Measurements from ENCODE around the gene MIEF1. TPM values are rescaled to one million over a fixed set of nuclear protein-coding genes. Genes with fewer than 3 reads are reported as not detected.

The MIEF1 gene
- total and polyA plus RNA-seq, 2 experiments from 2014 or later, result 20.6 to 26.2 TPM

DNA sequence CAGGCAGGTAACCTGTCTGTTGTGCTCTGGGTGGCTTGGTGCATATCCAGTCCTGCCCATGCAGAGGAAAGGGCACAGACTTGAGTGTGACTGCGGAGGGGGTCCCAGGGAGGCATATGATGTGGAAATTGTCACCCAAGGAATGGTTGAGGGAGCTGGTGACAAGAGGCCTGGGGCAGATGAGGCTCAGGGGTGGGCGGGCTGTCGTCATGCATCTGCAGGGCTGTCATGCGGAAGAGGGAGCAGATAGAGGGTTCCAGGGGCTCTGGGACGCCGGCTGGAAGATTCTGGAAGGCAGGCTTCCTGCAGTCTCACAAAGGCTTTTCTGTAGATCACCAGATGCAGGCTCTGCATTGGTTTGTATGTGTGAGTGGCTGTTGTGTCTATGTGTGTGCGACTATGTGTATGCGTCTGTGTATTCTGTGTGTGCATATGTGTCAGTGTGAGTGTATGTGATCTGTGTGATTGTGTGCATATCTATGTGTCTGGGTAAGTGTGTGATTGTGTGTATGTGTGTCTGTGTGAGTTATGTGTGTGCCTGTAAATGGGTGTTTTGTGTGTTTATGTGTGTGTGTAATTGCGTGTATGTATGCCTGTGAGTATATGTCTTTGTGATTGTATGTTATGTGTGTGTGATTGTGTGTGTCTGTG lies 60.9 kb downstream of the MIEF1 start:
- in situ Hi-C loops (cut with MboI), result loop anchor here (25.0 kb wide), 1 partner anchor 774 kb away; the partner anchor contains the start of gene ADSL
- WGBS, 2 experiments (ENCODE audit: low coverage in 1 of 2, low lambda C conversion rate in 2 of 2, missing lambda C conversion rate in 2 of 2), result 48 to 58% methylated on average over 9 of the region's 9 CpGs
- Histone ChIP-seq H2AFZ (no peak overlapping the region), H3K4me3 (no peak overlapping the region), H3K27ac (no peak overlapping the region), H3K36me3 (ENCODE audit: low read depth) (no peaks in the 10 kb centered on the region), H3F3A (ENCODE audit: insufficient read depth) (no peaks in the 10 kb centered on the region), H3K79me2 (ENCODE audit: insufficient read depth) (no peaks in the 10 kb centered on the region), H3K4me1 (ENCODE audit: insufficient read depth) (no peaks in the 10 kb centered on the region), H3K27me3 (replicated peaks; ENCODE audit: insufficient read depth) (peaks cover 24% of the 10 kb centered on the region), H3K9ac (no peak overlapping the region), H3K4me2 (ENCODE audit: unreplicated experiment) (no peak overlapping the region), H3K9me3 (ENCODE audit: low read depth) (no peaks in the 10 kb centered on the region), H3K9me2 (ENCODE audit: insufficient read depth) (no peaks in the 10 kb centered on the region), H4K20me1 (ENCODE audit: insufficient read depth) (no peaks in the 10 kb centered on the region)
- no peak for TF ChIP-seq EZH2phosphoT487 (IDR thresholded peaks at IDR 0.05; ENCODE audit: insufficient read depth, low read depth)
- no peak for TF ChIP-seq EZH2 (IDR thresholded peaks at IDR 0.05; ENCODE audit: insufficient read depth, poor library complexity, severe bottlenecking)
- DNase-seq, result no peak

DNA sequence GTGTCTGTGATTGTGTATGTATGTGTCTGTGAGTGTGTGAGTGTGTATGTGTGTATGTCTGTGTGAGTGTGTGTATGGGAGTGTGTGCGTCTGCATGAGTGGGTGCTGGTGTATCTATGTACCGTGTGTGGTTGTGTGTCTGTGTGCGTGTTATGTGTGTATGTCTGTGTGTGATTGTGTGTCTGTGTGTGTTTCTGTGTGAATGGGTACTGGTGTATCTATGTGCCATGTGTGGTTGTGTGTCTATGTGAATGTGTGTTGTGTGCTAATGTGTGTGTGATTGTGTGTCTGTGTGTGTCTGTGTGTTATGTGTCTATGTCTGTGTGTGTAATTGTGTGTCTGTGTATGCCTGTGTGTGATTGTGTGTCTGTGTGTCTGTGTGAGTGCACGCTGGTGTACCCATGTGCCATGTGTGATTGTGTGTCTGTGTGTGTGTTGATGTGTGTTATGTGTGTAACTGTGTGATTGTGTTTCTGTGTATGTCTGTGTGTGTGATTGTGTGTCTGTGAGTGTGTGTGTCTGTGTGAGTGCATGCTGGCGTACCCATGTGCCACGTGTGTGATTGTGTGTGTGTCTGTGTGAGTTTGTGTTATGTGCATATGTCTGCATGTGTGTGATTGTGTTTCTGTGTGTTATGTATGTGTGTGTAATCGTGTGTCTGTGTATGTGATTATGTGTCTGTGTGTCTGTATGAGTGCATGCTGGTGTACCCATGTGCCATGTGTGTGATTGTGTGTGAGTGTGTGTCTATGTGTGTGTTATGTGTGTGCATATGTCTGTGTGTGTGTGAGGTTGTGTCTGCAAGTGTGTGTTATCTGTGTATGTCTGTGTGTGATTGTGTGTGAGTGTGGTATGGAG lies 61.7 kb downstream of the MIEF1 start:
- 46 to 51% methylated on average over 7 of the region's 7 CpGs for WGBS, 2 experiments (ENCODE audit: low coverage in 1 of 2, low lambda C conversion rate in 2 of 2, missing lambda C conversion rate in 2 of 2)
- H2AFZ ChIP-seq, result no peak overlapping the region
- no peak overlapping the region for H3K4me3 ChIP-seq
- no peaks in the 10 kb centered on the region for H4K20me1 ChIP-seq (ENCODE audit: insufficient read depth)
- no peaks in the 10 kb centered on the region for H3K79me2 ChIP-seq (ENCODE audit: insufficient read depth)
- H3K36me3 ChIP-seq (ENCODE audit: low read depth), result no peaks in the 10 kb centered on the region
- H3K27ac ChIP-seq, result no peak overlapping the region
- H3K4me2 ChIP-seq (ENCODE audit: unreplicated experiment), result no peak overlapping the region
- no peaks in the 10 kb centered on the region for H3F3A ChIP-seq (ENCODE audit: insufficient read depth)
- in situ Hi-C loops (cut with MboI), result loop anchor here (25.0 kb wide), 1 partner anchor 774 kb away; the partner anchor contains the start of gene ADSL
- DNase-seq, result no peak
- H3K27me3 ChIP-seq (replicated peaks; ENCODE audit: insufficient read depth), result peaks cover 16% of the 10 kb centered on the region
- no peaks in the 10 kb centered on the region for H3K9me3 ChIP-seq (ENCODE audit: low read depth)
- H3K9me2 ChIP-seq (ENCODE audit: insufficient read depth), result no peaks in the 10 kb centered on the region
- no peaks in the 10 kb centered on the region for H3K4me1 ChIP-seq (ENCODE audit: insufficient read depth)
- no peak overlapping the region for H3K9ac ChIP-seq
- no peak for TF ChIP-seq EZH2phosphoT487 (IDR thresholded peaks at IDR 0.05; ENCODE audit: insufficient read depth, low read depth)
- no peak for TF ChIP-seq EZH2 (IDR thresholded peaks at IDR 0.05; ENCODE audit: insufficient read depth, poor library complexity, severe bottlenecking)

DNA sequence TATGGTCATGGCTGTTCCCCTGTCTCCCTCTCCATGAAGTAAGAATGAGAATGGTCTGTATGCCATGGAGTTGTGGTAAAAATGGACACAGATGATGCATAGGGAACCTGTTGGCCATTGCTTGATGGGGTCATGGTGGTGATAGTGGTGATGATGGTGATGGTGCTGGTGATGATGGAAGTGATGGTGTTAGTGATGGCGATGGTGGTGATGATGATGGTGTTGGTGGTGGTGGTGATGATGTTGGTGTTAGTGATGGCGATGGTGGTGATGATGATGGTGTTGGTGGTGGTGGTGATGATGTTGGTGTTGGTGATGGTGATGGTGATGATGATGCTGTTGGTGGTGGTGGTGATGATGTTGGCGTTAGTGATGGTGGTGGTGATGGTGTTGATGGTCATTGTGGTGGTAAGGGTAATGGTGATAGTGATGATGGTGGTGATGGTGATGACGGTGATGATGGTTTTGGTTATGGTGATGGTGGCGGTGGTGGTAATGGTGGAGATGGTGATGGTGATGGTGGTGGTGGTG lies 63.4 kb downstream of the MIEF1 start:
- Histone ChIP-seq H4K20me1 (ENCODE audit: insufficient read depth) (no peaks in the 10 kb centered on the region), H3K9me2 (ENCODE audit: insufficient read depth) (no peaks in the 10 kb centered on the region), H2AFZ (no peak overlapping the region), H3K79me2 (ENCODE audit: insufficient read depth) (no peaks in the 10 kb centered on the region), H3K36me3 (ENCODE audit: low read depth) (no peaks in the 10 kb centered on the region), H3K9ac (no peak overlapping the region), H3K9me3 (ENCODE audit: low read depth) (no peaks in the 10 kb centered on the region), H3K4me3 (no peak overlapping the region), H3F3A (ENCODE audit: insufficient read depth) (no peaks in the 10 kb centered on the region), H3K4me1 (ENCODE audit: insufficient read depth) (no peaks in the 10 kb centered on the region), H3K27me3 (replicated peaks; ENCODE audit: insufficient read depth) (peaks cover 11% of the 10 kb centered on the region; the same call in 1 of the 2 replicates), H3K27ac (no peak overlapping the region), H3K4me2 (ENCODE audit: unreplicated experiment) (no peak overlapping the region)
- in situ Hi-C loops (cut with MboI), result loop anchor here (25.0 kb wide), 1 partner anchor 772 kb away; the partner anchor contains the start of gene ADSL
- DNase-seq, result no peak
- TF ChIP-seq EZH2phosphoT487 (IDR thresholded peaks at IDR 0.05; ENCODE audit: insufficient read depth, low read depth) (no peak), EZH2 (IDR thresholded peaks at IDR 0.05; ENCODE audit: insufficient read depth, poor library complexity, severe bottlenecking) (no peak)
- WGBS, 2 experiments (ENCODE audit: low coverage in 1 of 2, low lambda C conversion rate in 2 of 2, missing lambda C conversion rate in 2 of 2), result 83 to 84% methylated on average over 5 of the region's 5 CpGs

DNA sequence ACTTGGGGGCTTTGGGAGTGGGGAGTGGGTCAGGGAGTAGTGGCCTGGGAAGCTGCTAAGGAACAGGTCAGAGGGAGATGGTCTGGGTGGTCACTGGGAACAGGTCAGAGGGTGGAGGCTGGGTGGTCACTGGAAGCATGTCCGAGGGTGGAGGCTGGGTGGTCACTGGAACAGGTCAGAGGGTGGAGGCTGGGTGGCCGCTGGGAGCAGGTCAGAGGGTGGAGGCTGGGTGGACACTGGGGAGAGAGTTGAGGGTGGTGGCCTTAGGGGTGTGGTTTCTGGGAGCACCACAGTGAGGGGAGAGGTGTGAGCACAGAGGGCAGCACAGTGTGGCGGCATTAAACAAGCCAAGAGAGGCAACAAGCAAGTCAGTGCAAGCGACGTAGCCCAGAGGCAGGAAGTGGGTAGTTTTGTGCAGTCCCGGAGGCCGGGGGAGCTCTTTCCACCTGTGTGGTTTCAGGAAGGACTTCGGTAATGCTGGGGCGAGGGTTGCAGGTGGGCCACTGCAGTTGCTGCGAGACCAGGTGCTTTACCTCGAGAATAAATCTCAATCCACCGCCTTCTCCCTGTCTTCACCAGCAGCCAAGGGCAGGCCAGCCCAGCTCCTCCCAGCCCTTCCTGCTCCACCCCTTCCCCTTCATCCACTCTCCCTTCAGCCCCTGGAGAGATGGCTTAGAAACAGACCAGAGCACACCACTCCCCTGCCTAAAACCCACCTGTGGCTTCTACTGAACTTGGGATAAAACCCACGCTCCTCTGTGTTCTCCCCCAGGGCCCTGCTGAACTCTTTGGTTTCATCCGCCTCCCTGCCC lies 65.3 kb downstream of the MIEF1 start:
- no peak for TF ChIP-seq EZH2phosphoT487 (IDR thresholded peaks at IDR 0.05; ENCODE audit: insufficient read depth, low read depth)
- no peak for TF ChIP-seq EZH2 (IDR thresholded peaks at IDR 0.05; ENCODE audit: insufficient read depth, poor library complexity, severe bottlenecking)
- Histone ChIP-seq H4K20me1 (ENCODE audit: insufficient read depth) (no peaks in the 10 kb centered on the region), H3F3A (ENCODE audit: insufficient read depth) (no peaks in the 10 kb centered on the region), H2AFZ (no peak overlapping the region), H3K27me3 (replicated peaks; ENCODE audit: insufficient read depth) (no peaks in the 10 kb centered on the region), H3K36me3 (ENCODE audit: low read depth) (no peaks in the 10 kb centered on the region), H3K79me2 (ENCODE audit: insufficient read depth) (no peaks in the 10 kb centered on the region), H3K4me2 (ENCODE audit: unreplicated experiment) (no peak overlapping the region), H3K4me1 (ENCODE audit: insufficient read depth) (no peaks in the 10 kb centered on the region), H3K9ac (no peak overlapping the region), H3K9me3 (ENCODE audit: low read depth) (no peaks in the 10 kb centered on the region), H3K9me2 (ENCODE audit: insufficient read depth) (no peaks in the 10 kb centered on the region), H3K27ac (no peak overlapping the region), H3K4me3 (no peak overlapping the region)
- DNase-seq, result no peak
- in situ Hi-C loops (cut with MboI), result loop anchor here (25.0 kb wide), 1 partner anchor 770 kb away; the partner anchor contains the start of gene ADSL
- WGBS, 2 experiments (ENCODE audit: low coverage in 1 of 2, low lambda C conversion rate in 2 of 2, missing lambda C conversion rate in 2 of 2), result 50 to 55% methylated on average over 14 of the region's 14 CpGs

Other genes starting within 250 kb of the MIEF1 start
- 1,555 and 2,353 TPM in 2 replicates for gene RPL3, start 182.7 kb upstream of the MIEF1 start, total RNA-seq (2014; rRNA removed; shearing (Covaris generic))
- 920 and 929 TPM in 2 replicates for gene RPL3, start 182.7 kb upstream of the MIEF1 start, polyA plus RNA-seq (2016; fragmentation: Nextera tagmentation; extraction: Ambion mirVana)
- gene SYNGR1, start 152.3 kb upstream of the MIEF1 start, total RNA-seq (2014; rRNA removed; shearing (Covaris generic)), result 5.2 and 6.1 TPM in 2 replicates
- 20.3 and 23.2 TPM in 2 replicates for gene SYNGR1, start 152.3 kb upstream of the MIEF1 start, polyA plus RNA-seq (2016; fragmentation: Nextera tagmentation; extraction: Ambion mirVana)
- 13.4 and 16.9 TPM in 2 replicates for gene TAB1, start 102.5 kb upstream of the MIEF1 start, total RNA-seq (2014; rRNA removed; shearing (Covaris generic))
- 12.1 and 13.9 TPM in 2 replicates for gene TAB1, start 102.5 kb upstream of the MIEF1 start, polyA plus RNA-seq (2016; fragmentation: Nextera tagmentation; extraction: Ambion mirVana)
- gene MGAT3, start 45.3 kb upstream of the MIEF1 start, total RNA-seq (2014; rRNA removed; shearing (Covaris generic)), result not detected in 2 replicates
- gene MGAT3, start 45.3 kb upstream of the MIEF1 start, polyA plus RNA-seq (2016; fragmentation: Nextera tagmentation; extraction: Ambion mirVana), result not detected in 2 replicates
- 481 and 529 TPM in 2 replicates for gene ATF4, start 18.3 kb downstream of the MIEF1 start, total RNA-seq (2014; rRNA removed; shearing (Covaris generic))
- gene ATF4, start 18.3 kb downstream of the MIEF1 start, polyA plus RNA-seq (2016; fragmentation: Nextera tagmentation; extraction: Ambion mirVana), result 282 and 293 TPM in 2 replicates
- 81.6 and 93.9 TPM in 2 replicates for gene RPS19BP1, start 30.5 kb downstream of the MIEF1 start, total RNA-seq (2014; rRNA removed; shearing (Covaris generic))
- 114 and 119 TPM in 2 replicates for gene RPS19BP1, start 30.5 kb downstream of the MIEF1 start, polyA plus RNA-seq (2016; fragmentation: Nextera tagmentation; extraction: Ambion mirVana)
- gene CACNA1I, start 68.5 kb downstream of the MIEF1 start, total RNA-seq (2014; rRNA removed; shearing (Covaris generic)), result not detected in 2 replicates
- gene CACNA1I, start 68.5 kb downstream of the MIEF1 start, polyA plus RNA-seq (2016; fragmentation: Nextera tagmentation; extraction: Ambion mirVana), result not detected in 2 replicates

Data from GM23248 (cell line).